Omental fat pad (tissue), 4 donors: ENCODE measurements around the gene EP400. TPM values are rescaled to one million over a fixed set of nuclear protein-coding genes. Genes with fewer than 3 reads are reported as not detected.

ENCODE experiments used
- ATAC-seq: fragments of 150-250 bp; one replicate; pipeline ENCODE4 v1.9.1; 2016; ENCODE audit warnings: mild to moderate bottlenecking, moderate library complexity; ENCODE audit not compliant: low FRiP score
- DNase-seq: peaks from one replicate; pipeline ENCODE4 v3.0.0-alpha.2; 2019; ENCODE audit warnings: low spot score
- CTCF ChIP-seq, 3 donors: fragments of 450-650 bp; IDR thresholded peaks; one replicate each; pipeline ENCODE4 v1.5.1; 2016 to 2017; ENCODE audit warnings: antibody characterized with exemption in 3 of 3, mild to moderate bottlenecking in 3 of 3, moderate library complexity in 2 of 3
- total RNA-seq, 4 donors: library from RNA; depleted of rRNA; stranded (reverse); fragments of >200 nt; gene quantifications; one replicate each; pipeline ENCODE4 v1.1.0, GENCODE V29; 2016

The EP400 gene
- total RNA-seq, 4 donors from 2014 or later: 16.1 to 34.2 (median 24.7) TPM

DNA sequence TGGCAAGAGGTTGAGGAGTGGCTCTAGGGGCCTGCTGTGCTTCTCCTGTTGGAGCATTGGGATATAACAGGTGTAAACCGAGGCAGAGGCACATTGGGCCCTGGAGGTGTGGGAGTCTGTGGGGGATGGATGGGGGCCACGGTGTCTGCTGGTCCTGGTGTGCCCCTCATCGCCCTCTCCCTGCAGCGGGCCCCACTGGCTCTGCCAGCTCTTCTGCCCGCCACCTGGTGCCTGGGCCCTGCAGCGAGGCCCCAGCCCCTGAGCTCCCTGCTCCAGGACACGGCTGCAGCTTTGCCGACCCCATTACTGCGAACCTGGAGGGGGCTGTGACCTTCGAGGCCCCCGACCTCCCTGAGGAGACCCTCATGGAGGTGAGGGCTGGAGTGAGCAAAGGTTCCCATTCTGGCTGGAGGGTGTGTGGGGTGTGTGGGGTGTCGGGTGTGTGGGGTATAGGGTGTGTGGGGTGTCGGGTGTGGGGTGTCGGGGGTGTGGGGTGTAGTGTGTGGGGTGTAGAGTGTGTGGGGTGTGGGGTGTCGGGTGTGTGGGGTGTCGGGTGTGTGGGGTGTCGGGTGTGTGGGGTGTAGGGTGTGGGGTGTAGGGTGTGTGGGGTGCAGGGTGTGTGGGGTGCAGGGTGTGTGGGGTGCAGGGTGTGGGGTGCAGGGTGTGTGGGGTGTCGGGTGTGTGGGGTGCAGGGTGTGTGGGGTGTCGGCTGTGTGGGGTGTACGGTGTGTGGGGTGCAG is 31.3 kb upstream of the EP400 start:
- ATAC-seq: no peak
- no peak for TF ChIP-seq CTCF (IDR thresholded peaks at IDR 0.05)
- no peak for DNase-seq

DNA sequence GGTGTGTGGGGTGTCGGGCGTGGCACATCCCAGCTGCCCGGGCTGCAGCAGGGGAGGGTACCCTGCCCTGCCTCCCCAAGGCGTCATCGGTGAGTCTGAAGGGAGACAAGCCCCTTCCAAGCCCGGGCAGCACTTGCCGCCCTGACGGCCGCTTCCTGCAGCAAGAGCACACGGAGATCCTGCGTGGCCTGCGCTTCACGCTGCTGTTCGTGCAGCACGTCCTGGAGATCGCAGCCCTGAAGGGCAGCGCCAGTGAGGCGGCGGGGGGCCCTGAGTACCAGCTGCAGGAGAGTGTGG is 30.7 kb upstream of the EP400 start:
- TF ChIP-seq CTCF (IDR thresholded peaks at IDR 0.05): no peak
- DNase-seq (no peak), ATAC-seq (no peak)

- ATAC-seq: no peak
Measured at GRCh38 chr12:131919366-131920156, 30.2 kb upstream of the EP400 start.

GRCh38 chr12:131920157-131920508 is 29.6 kb upstream of the EP400 start:
- TF ChIP-seq CTCF (IDR thresholded peaks at IDR 0.05): no peak
- DNase-seq: no peak
- no peak for ATAC-seq

More at GRCh38 chr12:131919366-131920156, 30.2 kb upstream of the EP400 start:
- DNase-seq: no peak
- TF ChIP-seq CTCF (IDR thresholded peaks at IDR 0.05): no peak

DNA sequence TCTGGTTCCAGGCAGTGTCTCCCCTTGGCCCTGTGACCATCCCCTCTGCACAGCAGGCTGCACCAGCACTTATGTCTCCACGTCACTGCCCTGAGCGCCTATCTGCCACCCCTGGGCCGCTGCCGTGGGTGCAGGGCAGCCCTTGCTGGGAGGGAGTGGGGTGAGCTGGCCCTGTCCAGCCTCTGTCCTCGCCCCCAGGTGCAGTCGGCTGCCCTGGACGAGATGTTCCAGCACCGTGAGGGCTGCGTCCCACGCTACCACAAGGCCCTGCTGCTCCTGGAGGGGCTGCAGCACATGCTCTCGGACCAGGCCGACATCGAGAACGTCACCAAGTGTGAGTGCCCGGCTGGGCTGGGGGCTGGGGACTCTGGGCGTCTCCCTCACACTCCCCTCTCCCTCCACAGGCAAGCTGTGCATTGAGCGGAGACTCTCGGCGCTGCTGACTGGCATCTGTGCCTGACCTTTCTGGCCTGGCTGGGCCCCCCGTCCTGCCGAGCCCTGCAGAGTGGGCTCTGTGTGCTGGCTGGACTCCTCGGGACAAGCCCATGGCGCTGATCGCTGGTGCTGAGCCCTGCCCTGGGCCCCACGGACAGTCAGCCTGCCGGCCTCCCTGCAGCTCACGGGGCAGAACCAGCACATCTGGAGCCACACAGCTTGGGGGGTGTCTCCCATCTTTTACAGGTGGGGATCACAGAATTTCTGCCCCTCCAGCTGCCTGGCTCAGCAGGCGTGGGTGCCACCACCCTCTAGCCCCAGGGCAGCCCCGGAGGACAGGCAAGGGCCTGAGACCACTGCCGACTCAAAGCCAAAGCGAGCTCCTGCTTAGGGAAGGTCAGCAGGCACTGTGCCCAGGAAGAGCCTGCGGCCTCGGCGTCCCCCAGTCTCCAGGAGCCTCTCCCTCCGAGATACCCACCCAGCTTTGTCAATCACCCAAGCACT is 28.6 kb upstream of the EP400 start:
- ATAC-seq (no peak), DNase-seq (no peak)
- no peak for TF ChIP-seq CTCF (IDR thresholded peaks at IDR 0.05)

GRCh38 chr12:131921866-131922769 is 27.6 kb upstream of the EP400 start:
- ATAC-seq (no peak), DNase-seq (no peak)
- TF ChIP-seq CTCF (IDR thresholded peaks at IDR 0.05): no peak
